ENCODE measurements around the gene DPYD.

GRCh38 chr1:97902067-97902466, 18.8 kb downstream of the DPYD start:
- no peak for TF ChIP-seq ATF3 (IDR thresholded peaks at IDR 0.05; ENCODE audit: borderline replicate concordance, extremely low read depth, low read depth, low read length)
- no peak for TF ChIP-seq NFYB (IDR thresholded peaks at IDR 0.05; ENCODE audit: insufficient read depth, low read depth, low read length)
- no peak for TF ChIP-seq TARDBP (IDR thresholded peaks at IDR 0.05; ENCODE audit: borderline replicate concordance)
- TF ChIP-seq IRF4 (IDR thresholded peaks at IDR 0.05; ENCODE audit: low read depth, low read length), result no peak
- TF ChIP-seq POLR2AphosphoS5 (IDR thresholded peaks at IDR 0.05; ENCODE audit: low read length), result no peak
- no peak for TF ChIP-seq GABPA (IDR thresholded peaks at IDR 0.05; ENCODE audit: low read depth)
- no peak for TF ChIP-seq PBX3 (IDR thresholded peaks at IDR 0.05; ENCODE audit: insufficient replicate concordance, low read depth, low read length)
- no peak for TF ChIP-seq PKNOX1 (IDR thresholded peaks at IDR 0.05)
- TF ChIP-seq EP300 (IDR thresholded peaks at IDR 0.05; ENCODE audit: borderline replicate concordance in 1 of 2, control insufficient read depth in 1 of 2, low read depth in 2 of 2, low read length in 2 of 2), result no peak

Measured in GM12878 (cell line).